GM21529 (cell line): ENCODE measurements around the gene SLC7A14.

Experiments used
- ATAC-seq: cut with Tn5 transposase; IDR thresholded peaks from one replicate; pipeline ENCODE4 v1.9.1; 2021; ENCODE audit not compliant: unreplicated experiment

SLC7A14 gene

GRCh38 chr3:170585937-170586310, at the start of gene SLC7A14:
Gene SLC7A14 (minus strand): TSS chr3:170586075. CDS start chr3:170526936, 59,139 bp downstream.
- no peak for ATAC-seq

DNA sequence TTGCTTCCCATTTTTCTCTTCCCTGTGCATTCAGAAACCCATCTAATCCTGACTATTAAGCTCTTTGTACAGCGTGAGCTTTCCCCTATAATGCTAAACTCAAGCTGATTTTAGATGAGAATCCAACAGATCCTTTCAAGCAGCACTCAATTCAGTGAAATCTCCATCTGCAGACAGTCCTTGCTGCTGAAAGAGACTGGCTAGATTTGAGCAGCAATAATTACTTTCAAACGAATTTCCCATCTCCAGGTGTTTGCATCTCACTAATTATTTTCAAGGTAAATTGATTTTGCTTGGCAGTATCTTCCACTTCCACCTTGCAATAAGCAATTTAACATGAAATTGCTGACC, 49.5 kb upstream of the SLC7A14 start:
- no peak for ATAC-seq

- ATAC-seq, result peak; percentile 70
Observed at GRCh38 chr3:170634663-170635384, 48.9 kb upstream of the SLC7A14 start.

DNA sequence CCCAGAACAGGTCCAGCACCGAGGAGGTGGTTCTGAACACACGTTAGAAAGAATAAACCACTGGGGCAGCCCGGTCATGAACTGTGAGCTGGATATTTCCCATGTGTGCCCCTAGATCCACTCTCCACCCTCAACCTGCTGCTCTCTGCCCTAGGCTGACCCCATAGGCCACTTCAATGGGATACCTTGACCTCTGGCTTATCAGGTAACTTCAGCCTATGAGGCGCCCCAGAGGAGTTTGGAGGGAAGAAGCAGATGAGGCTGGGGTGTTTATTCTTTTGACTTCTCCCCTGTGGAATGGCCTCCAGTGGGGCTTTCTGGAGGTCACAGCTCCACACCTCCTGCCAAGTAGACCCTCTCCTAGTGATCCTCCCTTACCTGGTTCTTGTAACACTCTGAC, 47.7 kb upstream of the SLC7A14 start:
- no peak for ATAC-seq

- ATAC-seq, result peak; percentile 80
Observed at GRCh38 chr3:170632780-170633179, 46.9 kb upstream of the SLC7A14 start.

GRCh38 chr3:170631755-170632488, 46.0 kb upstream of the SLC7A14 start:
- ATAC-seq, result no peak

DNA sequence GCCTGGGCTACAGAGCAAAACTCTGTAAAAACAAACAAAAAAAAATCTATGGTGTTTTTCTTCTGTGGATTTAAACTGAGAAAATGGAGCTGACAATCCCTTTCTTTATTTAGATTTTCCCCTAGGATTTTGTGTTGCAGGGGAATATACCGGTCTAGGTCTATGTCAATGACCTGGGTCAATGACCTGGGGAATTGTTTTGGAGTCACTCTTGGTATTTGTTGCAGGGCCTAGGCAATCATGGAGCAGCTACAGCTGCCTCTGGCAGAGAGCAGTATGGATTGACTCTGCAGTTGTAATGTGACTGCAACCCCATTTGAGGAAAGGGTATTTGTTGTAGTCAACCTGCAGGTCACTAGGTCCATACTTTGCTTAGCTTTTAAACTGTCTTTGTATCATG, 37.6 kb upstream of the SLC7A14 start:
- no peak for ATAC-seq

GRCh38 chr3:170622369-170623159, 36.7 kb upstream of the SLC7A14 start:
- ATAC-seq, result no peak

DNA sequence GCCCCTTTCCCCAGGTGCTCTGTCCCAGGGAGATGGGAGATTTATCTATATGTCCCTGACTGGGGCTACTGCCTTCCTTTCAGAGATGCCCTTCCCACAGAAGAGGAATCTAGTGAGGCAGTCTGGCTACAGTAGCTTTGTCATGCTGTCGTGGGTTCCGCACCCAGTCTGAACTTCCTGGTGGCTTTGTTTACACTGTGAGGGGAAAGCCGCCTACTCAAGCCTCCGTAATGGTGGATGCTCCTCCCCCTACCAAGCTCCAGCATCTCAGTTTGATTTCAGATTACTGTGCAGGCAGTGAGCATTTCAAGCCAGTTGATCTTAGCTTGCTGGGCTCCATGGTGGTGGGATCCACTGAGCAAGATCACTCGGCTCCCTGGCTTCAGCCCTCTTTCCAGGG, 35.4 kb upstream of the SLC7A14 start:
- no peak for ATAC-seq

GRCh38 chr3:170614214-170614966, 28.5 kb upstream of the SLC7A14 start:
- ATAC-seq, result no peak

GRCh38 chr3:170611751-170612150, 25.9 kb upstream of the SLC7A14 start:
- ATAC-seq, result no peak

DNA sequence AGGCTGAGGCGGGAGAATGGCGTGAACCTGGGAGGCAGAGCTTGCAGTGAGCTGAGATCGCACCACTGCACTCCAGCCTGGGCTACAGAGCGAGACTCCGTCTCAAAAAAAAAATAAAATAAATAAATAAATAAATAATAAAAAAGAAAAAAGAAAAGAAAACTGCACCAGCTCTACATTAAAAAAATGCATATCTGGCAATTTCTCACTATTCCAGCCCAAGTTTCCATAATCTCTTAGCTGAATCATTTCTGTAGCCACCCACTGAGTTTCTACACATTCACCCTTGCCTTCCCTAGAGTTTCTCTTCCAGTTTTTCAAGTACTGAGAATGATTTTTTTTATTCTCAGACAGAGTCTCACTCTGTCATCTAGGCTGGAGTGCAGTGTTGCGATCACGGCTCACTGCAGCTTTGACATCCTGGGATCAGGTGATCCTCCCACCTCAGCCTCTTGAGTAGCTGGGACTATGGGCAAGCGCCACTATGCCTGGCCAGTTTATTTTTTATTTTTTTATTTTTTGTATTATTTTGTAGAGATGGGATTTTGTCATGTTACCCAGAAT, 24.5 kb upstream of the SLC7A14 start:
- peak; percentile 60 for ATAC-seq

DNA sequence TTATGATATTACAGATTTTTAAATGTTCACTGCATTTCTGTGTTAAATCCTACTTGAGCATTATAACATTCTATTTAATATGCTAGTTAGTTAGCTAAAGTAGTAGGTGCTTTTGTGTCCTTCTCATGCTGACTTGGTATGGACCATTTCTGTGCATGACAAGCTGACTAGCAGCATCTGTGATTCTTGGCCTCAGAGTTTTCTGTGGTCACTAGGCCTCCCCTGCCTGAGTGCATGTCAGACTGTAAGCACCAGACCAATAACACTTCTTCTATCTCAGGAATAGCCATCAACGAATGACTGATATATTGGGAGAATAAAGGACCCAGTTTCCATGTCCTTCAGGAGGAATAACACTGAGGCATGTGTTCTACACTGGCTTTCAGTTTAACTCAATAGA, 22.6 kb upstream of the SLC7A14 start:
- ATAC-seq, result no peak

- no peak for ATAC-seq
Observed at GRCh38 chr3:170606675-170607074, 20.8 kb upstream of the SLC7A14 start.

GRCh38 chr3:170605490-170605889, 19.6 kb upstream of the SLC7A14 start:
- no peak for ATAC-seq

DNA sequence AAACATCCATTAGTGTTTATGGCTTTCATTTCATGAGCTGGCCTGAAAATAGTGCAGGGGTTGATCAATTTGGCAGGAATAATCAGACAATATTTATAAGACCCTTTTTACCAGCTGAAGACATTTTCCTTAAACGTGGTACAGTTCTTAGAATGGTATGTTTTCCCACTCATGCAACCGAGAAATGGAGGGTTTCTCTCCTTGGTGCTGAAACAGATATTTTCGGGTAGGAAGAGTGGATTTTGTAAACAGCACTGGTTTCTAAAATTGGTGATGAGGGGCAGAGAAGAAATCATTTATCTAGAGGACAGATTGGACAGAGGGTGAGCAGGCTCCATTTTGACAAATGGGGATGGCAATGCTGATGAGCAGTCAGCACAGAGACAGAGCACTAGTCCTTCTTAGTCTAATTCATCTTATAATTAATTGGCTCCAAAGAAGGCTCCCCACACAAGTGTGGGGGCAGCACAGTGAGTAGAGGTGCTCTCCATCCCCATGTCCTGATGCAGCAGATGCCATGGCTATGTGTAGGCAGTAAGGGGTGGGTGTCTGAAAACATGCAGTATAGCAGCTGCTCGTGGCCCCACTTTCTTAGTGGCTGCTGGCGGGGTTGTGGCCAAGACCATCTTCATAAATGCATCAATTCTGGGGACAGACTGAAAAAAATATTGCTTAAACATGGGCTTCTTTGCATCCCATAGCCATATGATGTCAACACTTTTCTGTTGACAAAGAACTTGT, 18.1 kb upstream of the SLC7A14 start:
- no peak for ATAC-seq

- no peak for ATAC-seq
Observed at GRCh38 chr3:170602556-170602955, 16.7 kb upstream of the SLC7A14 start.

DNA sequence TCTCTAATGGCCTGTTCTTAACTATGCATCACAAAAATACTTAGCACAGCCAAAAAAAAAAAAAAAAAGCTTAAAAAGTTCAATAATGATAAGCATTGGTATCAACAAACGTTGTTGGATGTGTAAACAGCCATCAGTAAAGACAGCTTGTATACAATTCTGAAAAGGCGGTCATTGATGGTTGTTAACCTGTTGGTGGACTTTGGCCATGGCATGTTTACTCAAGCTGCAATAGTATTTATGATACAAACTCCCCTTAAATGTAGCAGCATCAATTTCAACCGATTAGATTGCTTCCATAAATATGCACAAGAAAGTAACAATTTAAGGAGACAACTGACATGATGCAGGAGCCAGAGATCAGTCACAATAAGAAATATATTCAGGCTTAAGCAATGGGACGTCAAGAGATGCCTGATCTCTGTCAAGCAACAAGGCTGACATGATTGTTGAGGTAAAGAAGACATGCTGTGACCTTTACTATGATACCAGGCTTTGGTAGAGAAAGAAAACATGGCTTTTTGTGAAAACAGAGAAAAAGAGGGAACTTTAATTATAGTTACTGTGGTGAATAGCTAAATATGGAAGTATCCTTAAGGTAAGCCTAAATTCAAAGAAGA, 14.2 kb upstream of the SLC7A14 start:
- no peak for ATAC-seq

- ATAC-seq, result no peak
Observed at GRCh38 chr3:170599091-170599490, 13.2 kb upstream of the SLC7A14 start.

- no peak for ATAC-seq
Observed at GRCh38 chr3:170598091-170598502, 12.2 kb upstream of the SLC7A14 start.
